ENCODE measurements around the gene PACRG.

The PACRG gene

GRCh38 chr6:163241683-163242082, 513.9 kb downstream of the PACRG start:
- DNase-seq (ENCODE audit: low read depth), result no peak

GRCh38 chr6:163243083-163243482, 515.3 kb downstream of the PACRG start:
- no peak for DNase-seq (ENCODE audit: low read depth)

- no peak for DNase-seq (ENCODE audit: low read depth)
These were observed 516.2 kb downstream of the PACRG start for GRCh38 chr6:163243692-163244589.

- no peak for DNase-seq (ENCODE audit: low read depth)
These were observed 520.3 kb downstream of the PACRG start for GRCh38 chr6:163248051-163248450.

- DNase-seq (ENCODE audit: low read depth), result no peak
These were observed 521.9 kb downstream of the PACRG start for GRCh38 chr6:163249651-163250101.

GRCh38 chr6:163250116-163250515, 522.3 kb downstream of the PACRG start:
- no peak for DNase-seq (ENCODE audit: low read depth)

- no peak for DNase-seq (ENCODE audit: low read depth)
These were observed 524.4 kb downstream of the PACRG start for GRCh38 chr6:163252061-163252591.

GRCh38 chr6:163253556-163254213, 525.9 kb downstream of the PACRG start:
- DNase-seq (ENCODE audit: low read depth), result no peak

GRCh38 chr6:163254341-163254835, 526.6 kb downstream of the PACRG start:
- no peak for DNase-seq (ENCODE audit: low read depth)

GRCh38 chr6:163255265-163255664, 527.5 kb downstream of the PACRG start:
- no peak for DNase-seq (ENCODE audit: low read depth)

GRCh38 chr6:163259689-163260088, 531.9 kb downstream of the PACRG start:
- no peak for DNase-seq (ENCODE audit: low read depth)

GRCh38 chr6:163260111-163260895, 532.5 kb downstream of the PACRG start:
- DNase-seq (ENCODE audit: low read depth), result no peak

- DNase-seq (ENCODE audit: low read depth), result no peak
These were observed 533.1 kb downstream of the PACRG start for GRCh38 chr6:163260911-163261310.

- no peak for DNase-seq (ENCODE audit: low read depth)
These were observed 533.6 kb downstream of the PACRG start for GRCh38 chr6:163261361-163261760.

- no peak for DNase-seq (ENCODE audit: low read depth)
These were observed 534.3 kb downstream of the PACRG start for GRCh38 chr6:163262080-163262479.

- no peak for DNase-seq (ENCODE audit: low read depth)
These were observed 535.4 kb downstream of the PACRG start for GRCh38 chr6:163263196-163263595.

GRCh38 chr6:163263998-163264661, 536.4 kb downstream of the PACRG start:
- no peak for DNase-seq (ENCODE audit: low read depth)

- no peak for DNase-seq (ENCODE audit: low read depth)
These were observed 536.9 kb downstream of the PACRG start for GRCh38 chr6:163264662-163265035.

GRCh38 chr6:163281634-163282033, 553.9 kb downstream of the PACRG start:
- DNase-seq (ENCODE audit: low read depth), result no peak

GRCh38 chr6:163282672-163283071, 554.9 kb downstream of the PACRG start:
- DNase-seq (ENCODE audit: low read depth), result no peak

- DNase-seq (ENCODE audit: low read depth), result no peak
These were observed 556.4 kb downstream of the PACRG start for GRCh38 chr6:163284151-163284550.

GRCh38 chr6:163285691-163286090, 557.9 kb downstream of the PACRG start:
- DNase-seq (ENCODE audit: low read depth), result no peak
